Transverse colon (tissue), 4 donors: Measurements from ENCODE around the gene EYS. TPM values are rescaled to one million over a fixed set of nuclear protein-coding genes. Genes with fewer than 3 reads are reported as not detected.

ENCODE experiments used
- DNase-seq: peaks from one replicate; pipeline ENCODE4 v3.0.0-alpha.2; 2019
- H3K27ac ChIP-seq, 4 donors: fragments of 200-600 bp; sonication (generic); 2 replicates each; pipeline ENCODE4 v1.5.1; 2016 to 2018; ENCODE audit warnings: inconsistent platforms in 4 of 4
- H3K27me3 ChIP-seq: fragments of 200-600 bp; sonication (generic); 2 replicates; pipeline ENCODE4 v1.5.1; 2017; ENCODE audit warnings: inconsistent platforms
- H3K36me3 ChIP-seq, 4 donors: fragments of 200-600 bp; sonication (generic); 2 replicates each; pipeline ENCODE4 v1.5.1; 2017 to 2019; ENCODE audit warnings: inconsistent platforms in 4 of 4
- H3K4me1 ChIP-seq, 4 donors: fragments of 200-600 bp; sonication (generic); 2 replicates each; pipeline ENCODE4 v1.5.1; 2017 to 2020; ENCODE audit warnings: inconsistent platforms in 4 of 4
- H3K4me3 ChIP-seq, 4 donors: fragments of 200-600 bp; sonication (generic); 1 replicate in 1 of 4; 2 replicates in 3 of 4; pipeline versions ENCODE4 v1.5.1 to v1.6.1; 2017 to 2019; ENCODE audit warnings: inconsistent platforms in 4 of 4
- H3K9me3 ChIP-seq, 2 donors: fragments of 200-600 bp; sonication (generic); 2 replicates each; pipeline ENCODE4 v1.5.1; 2017 to 2019; ENCODE audit warnings: inconsistent platforms in 2 of 2
- CTCF ChIP-seq, 5 experiments: fragments of 200-600 bp in 3 of 5; fragments of 450-650 bp in 2 of 5; sonication (generic) in 3 of 5; IDR thresholded peaks; 1 replicate in 2 of 5; 2 replicates in 3 of 5; pipeline ENCODE4 v1.5.1; 2016 to 2017; ENCODE audit warnings: antibody characterized with exemption in 5 of 5, inconsistent platforms in 3 of 5, mild to moderate bottlenecking in 2 of 5, moderate library complexity in 1 of 5
- EP300 ChIP-seq: sonication (generic); formaldehyde crosslinking; IDR thresholded peaks from one replicate; pipeline ENCODE4 v1.6.1; 2017; ENCODE audit warnings: antibody characterized with exemption, low read depth
- POLR2A ChIP-seq: fragments of 450-650 bp; IDR thresholded peaks from one replicate; pipeline ENCODE4 v1.6.1; 2016; ENCODE audit warnings: antibody characterized with exemption, mild to moderate bottlenecking, moderate library complexity
- POLR2AphosphoS5 ChIP-seq, 3 donors: sonication (generic); formaldehyde crosslinking; IDR thresholded peaks; one replicate each; pipeline ENCODE4 v1.6.1; 2016; ENCODE audit warnings: antibody characterized with exemption in 3 of 3
- WGBS, 2 donors: methylation state at CpG; one replicate each; pipeline ENCODE4 v1.1.5; 2018; ENCODE audit warnings: low coverage in 1 of 2; 5-methylcytosine and 5-hydroxymethylcytosine counted together
- in situ Hi-C, 4 donors: fragments of 200-750 bp; cut with MboI; loops; one replicate each; pipeline versions ENCODE4 v1.15.0 to v1.15.1; 2017; ENCODE audit warnings: low sequenced_read_pairs in 3 of 4, low pct_ligation_motif_present in 1 of 4, low pct_unique_long_range_greater_than_20kb in 1 of 4
- intact Hi-C: fragments of 100-400 bp; cut with DNase I; formaldehyde crosslinking; loops from one replicate; pipeline ENCODE4 v1.15.1; 2023; ENCODE audit warnings: low total_unique reads
- total RNA-seq, 4 donors: library from RNA; depleted of rRNA; stranded (reverse); fragments of >200 nt; gene quantifications; one replicate each; pipeline ENCODE4 v1.1.0, GENCODE V29; 2016

Gene EYS
- total RNA-seq, 4 donors from 2014 or later, result 0.41 TPM; not detected in 3

DNA sequence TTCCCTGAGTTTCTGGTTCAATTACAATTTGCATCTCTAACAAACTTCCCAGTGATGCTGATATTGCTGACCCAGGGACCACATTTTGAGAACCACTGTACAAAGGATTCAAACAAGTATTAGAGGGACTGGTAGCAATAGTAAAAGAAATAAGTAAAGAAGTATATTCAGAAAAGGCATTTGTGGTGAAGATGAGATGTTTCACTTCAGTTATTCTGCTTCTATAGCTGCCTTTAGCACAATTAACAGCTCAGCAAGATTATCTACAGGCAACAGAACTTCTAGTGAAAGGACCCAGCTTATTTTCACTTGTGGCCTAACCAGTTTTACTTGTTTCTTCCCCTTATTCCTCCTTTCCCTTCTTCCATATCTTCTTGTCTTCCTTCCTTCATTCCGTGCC, 1922.0 kb downstream of the EYS start:
- in situ Hi-C loops, result no loop called here
- no peaks in the 10 kb centered on the region for H3K27me3 ChIP-seq
- no peaks in the 10 kb centered on the region for H3K9me3 ChIP-seq
- TF ChIP-seq POLR2A (no peak), CTCF (IDR thresholded peaks at IDR 0.05) (no peak), POLR2AphosphoS5 (IDR thresholded peaks at IDR 0.05) (no peak), EP300 (no peak)
- no peak for DNase-seq
- H3K4me3 ChIP-seq, result no peak overlapping the region
- no peak overlapping the region for H3K27ac ChIP-seq
- WGBS, 2 donors, result 78% methylated on average over 1 of the region's 1 CpG; no CpG with 5 or more reads in 1 of the 2 donors
- intact Hi-C loops, result no loop called here
- no peaks in the 10 kb centered on the region for H3K36me3 ChIP-seq
- peaks cover 0 to 3% (median 0%) of the 10 kb centered on the region in 4 donors for H3K4me1 ChIP-seq

DNA sequence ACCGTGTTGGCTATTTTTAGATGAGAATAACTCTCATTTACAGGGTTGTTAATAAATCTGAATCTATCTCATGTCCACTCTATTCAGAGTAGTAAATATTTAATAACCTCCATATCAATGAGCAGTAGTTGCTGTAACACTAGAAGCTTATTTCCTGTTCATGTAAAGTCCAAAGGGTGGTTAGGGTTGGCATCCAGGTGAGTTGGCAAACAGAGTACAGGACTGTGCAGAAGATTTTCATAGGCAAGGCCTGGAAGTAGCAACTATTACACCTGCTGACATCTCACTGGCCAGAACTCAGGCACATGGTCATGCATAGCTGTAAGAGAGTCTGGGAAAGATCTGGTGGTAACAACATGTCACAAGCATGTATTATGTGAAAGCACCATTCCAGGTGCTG, 1923.9 kb downstream of the EYS start:
- H3K27me3 ChIP-seq, result no peaks in the 10 kb centered on the region
- no peak for DNase-seq
- 68 to 100% methylated on average over 1 of the region's 1 CpG for WGBS, 2 donors
- H3K27ac ChIP-seq, result no peak overlapping the region
- intact Hi-C loops, result no loop called here
- no peaks in the 10 kb centered on the region for H3K9me3 ChIP-seq
- no peak for TF ChIP-seq POLR2AphosphoS5 (IDR thresholded peaks at IDR 0.05)
- TF ChIP-seq CTCF (IDR thresholded peaks at IDR 0.05), result no peak
- no peak for TF ChIP-seq EP300
- TF ChIP-seq POLR2A, result no peak
- in situ Hi-C loops, result no loop called here
- H3K4me1 ChIP-seq, result peaks cover 0 to 3% (median 0%) of the 10 kb centered on the region in 4 donors
- no peak overlapping the region for H3K4me3 ChIP-seq
- no peaks in the 10 kb centered on the region for H3K36me3 ChIP-seq

- H3K27ac ChIP-seq, result no peak overlapping the region
- H3K4me3 ChIP-seq, result no peak overlapping the region
- no peaks in the 10 kb centered on the region for H3K4me1 ChIP-seq
- no peaks in the 10 kb centered on the region for H3K27me3 ChIP-seq
- no peaks in the 10 kb centered on the region for H3K9me3 ChIP-seq
- DNase-seq, result no peak
- WGBS, 2 donors, result 63 to 75% methylated on average over 1 of the region's 1 CpG
- in situ Hi-C loops (loop anchor here in 2 of 4 donors (25.0 kb wide), 3 partner anchors 163 to 463 kb away; partner anchors contain the start of gene LGSN (in 1 of the 2)), intact Hi-C loops (no loop called here)
- H3K36me3 ChIP-seq, result no peaks in the 10 kb centered on the region
- no peak for TF ChIP-seq CTCF (IDR thresholded peaks at IDR 0.05)
- TF ChIP-seq POLR2AphosphoS5 (IDR thresholded peaks at IDR 0.05), result no peak
- no peak for TF ChIP-seq POLR2A
- TF ChIP-seq EP300, result no peak
These were observed 1932.1 kb downstream of the EYS start for GRCh38 chr6:63774961-63775360.

DNA sequence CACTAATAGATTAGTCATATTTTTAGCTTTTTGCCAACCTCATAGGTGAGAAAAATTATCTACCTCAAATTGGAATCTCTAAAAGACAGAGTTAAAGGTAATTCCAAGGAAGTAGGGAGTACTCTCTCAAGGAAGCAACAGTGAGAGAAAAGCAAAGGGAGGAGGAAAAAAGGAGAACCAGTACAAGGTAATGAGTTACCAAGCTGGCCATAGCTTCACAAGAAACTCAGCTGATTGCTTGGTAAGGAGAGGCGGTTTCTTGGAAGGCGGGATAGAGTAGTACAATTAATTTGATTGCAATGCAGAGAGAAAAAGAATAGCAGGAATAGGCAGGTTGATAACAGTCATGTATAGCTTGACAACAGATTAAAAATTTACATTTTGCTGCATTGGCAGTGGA, 1933.8 kb downstream of the EYS start:
- in situ Hi-C loops, result loop anchor here in 2 of 4 donors (25.0 kb wide), 3 partner anchors 161 to 461 kb away; partner anchors contain the start of gene LGSN (in 1 of the 2)
- TF ChIP-seq POLR2AphosphoS5 (IDR thresholded peaks at IDR 0.05) (no peak), EP300 (no peak), POLR2A (no peak), CTCF (IDR thresholded peaks at IDR 0.05) (no peak)
- no peaks in the 10 kb centered on the region for H3K4me1 ChIP-seq
- no peak for DNase-seq
- H3K27ac ChIP-seq, result no peak overlapping the region
- H3K36me3 ChIP-seq, result no peaks in the 10 kb centered on the region
- intact Hi-C loops, result no loop called here
- peaks cover 0 to 1% of the 10 kb centered on the region in 2 donors for H3K9me3 ChIP-seq
- no peak overlapping the region for H3K4me3 ChIP-seq
- 59 to 60% methylated on average over 2 of the region's 2 CpGs for WGBS, 2 donors
- H3K27me3 ChIP-seq, result peaks cover 4% of the 10 kb centered on the region
